VCaP (cell line): Measurements from ENCODE around the gene RARG.
A peak's percentile ranks its signal among the peaks of the same experiment; 100 is the strongest.

Experiments used
- H3K27ac ChIP-seq: fragments of 450-650 bp; 2 replicates; pipeline ENCODE4 v1.5.1; 2017
- TF ChIP-seq, protein P1 (sequence below): fragments of 450-650 bp; conservative IDR thresholded peaks from 2 replicates; pipeline ENCODE4 v1.5.1; 2017; ENCODE audit warnings: mild to moderate bottlenecking, moderate library complexity

The RARG gene

DNA sequence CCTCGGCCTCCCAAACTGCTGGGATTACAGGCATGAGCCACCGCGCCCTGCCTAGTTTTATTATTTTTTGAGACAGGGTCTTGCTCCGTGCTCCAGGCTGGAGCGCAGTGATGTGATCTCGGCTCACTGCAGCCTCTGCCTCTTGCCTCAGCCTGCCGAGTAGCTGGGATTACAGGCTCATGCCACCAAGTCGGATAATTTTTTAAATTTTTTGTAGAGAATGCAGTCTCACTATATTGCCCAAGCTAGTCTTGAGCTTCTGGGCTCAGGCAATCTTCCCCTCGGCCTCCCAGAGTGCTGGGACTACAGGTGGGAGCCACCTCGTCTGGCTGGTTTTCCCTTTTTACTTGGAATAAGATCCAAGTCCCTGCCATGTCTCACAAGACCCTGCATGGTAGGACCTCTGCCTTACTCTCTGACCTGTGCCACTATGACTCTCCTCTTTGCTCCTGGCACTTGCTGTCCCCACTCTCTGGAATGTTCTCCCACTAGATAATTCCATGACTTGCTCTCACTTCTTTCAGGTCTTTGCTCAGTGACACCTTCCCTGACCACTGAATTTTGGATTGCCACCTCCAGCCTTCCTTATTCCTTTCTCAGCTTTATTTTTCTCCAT, 7.7 kb upstream of the RARG start:
- H3K27ac ChIP-seq: no peak overlapping the region
- TF ChIP-seq, protein P1, sequence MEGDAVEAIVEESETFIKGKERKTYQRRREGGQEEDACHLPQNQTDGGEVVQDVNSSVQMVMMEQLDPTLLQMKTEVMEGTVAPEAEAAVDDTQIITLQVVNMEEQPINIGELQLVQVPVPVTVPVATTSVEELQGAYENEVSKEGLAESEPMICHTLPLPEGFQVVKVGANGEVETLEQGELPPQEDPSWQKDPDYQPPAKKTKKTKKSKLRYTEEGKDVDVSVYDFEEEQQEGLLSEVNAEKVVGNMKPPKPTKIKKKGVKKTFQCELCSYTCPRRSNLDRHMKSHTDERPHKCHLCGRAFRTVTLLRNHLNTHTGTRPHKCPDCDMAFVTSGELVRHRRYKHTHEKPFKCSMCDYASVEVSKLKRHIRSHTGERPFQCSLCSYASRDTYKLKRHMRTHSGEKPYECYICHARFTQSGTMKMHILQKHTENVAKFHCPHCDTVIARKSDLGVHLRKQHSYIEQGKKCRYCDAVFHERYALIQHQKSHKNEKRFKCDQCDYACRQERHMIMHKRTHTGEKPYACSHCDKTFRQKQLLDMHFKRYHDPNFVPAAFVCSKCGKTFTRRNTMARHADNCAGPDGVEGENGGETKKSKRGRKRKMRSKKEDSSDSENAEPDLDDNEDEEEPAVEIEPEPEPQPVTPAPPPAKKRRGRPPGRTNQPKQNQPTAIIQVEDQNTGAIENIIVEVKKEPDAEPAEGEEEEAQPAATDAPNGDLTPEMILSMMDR: no peak

DNA sequence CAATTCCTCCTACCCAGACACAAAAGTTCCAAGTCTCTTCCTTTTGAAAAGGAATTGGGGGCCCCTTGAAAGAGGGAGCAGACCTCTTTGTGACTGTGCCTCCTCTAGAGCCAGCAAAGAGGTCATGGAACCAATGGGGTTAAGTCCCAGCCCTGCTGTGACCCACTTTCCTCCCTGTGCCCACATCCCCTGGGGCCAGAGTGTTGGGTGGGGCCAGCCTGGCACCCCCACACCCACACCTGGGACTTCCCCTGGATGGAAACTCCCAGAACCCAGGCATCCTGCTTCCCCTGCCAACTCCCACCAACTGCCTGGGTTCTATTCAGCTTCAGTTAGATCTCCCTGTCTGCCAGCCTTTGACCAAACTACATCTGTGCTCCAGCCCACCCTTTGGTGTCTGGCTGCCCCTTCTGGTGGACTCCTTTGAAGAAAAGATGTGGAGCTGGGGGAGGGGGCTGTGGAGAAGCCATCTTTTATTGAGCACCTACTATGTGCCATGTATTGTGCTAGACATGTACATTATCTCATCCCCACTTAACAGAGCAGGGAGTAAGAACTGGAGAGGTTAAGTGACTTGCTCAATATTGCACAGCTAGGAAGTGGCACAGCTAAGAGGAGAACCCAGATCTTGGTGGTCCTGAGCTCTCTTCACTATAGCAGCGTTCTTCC, 4.6 kb upstream of the RARG start:
- no peak overlapping the region for H3K27ac ChIP-seq
- TF ChIP-seq, protein P1: no peak

DNA sequence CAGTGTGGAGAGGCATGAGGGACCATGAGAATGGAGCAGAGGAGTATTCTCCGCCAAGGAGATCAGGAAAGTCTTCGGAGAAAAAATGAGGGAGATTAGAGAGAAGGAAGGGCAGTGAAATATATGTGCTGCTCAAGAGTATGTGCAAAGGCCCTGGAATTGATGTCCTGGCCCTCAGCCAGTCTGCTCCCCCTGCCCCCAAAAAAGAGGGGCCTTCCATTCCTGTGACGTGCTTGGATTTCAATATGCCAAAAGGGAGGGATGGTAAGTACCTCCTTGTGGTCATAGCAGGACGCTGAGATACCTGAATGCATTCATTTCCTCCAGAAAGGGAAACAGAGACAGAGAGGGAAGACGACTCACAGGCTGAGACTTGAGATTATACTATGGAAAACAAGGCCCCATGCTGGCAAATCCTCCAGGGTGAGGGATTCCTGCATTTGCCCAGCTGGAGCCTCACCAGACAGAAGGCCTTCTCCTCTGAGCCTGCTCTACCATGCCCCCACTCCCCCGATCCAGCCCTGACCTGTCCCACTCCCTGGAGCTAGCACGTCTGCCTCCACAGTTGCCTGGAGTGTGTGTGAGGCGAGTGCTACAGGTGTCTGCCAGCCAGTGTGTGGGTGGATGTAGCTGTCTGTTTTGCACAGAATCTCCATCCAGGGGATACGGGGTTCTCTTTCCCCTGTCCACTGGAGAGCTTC, 3.9 kb upstream of the RARG start:
- no peak overlapping the region for H3K27ac ChIP-seq
- TF ChIP-seq, protein P1: no peak

DNA sequence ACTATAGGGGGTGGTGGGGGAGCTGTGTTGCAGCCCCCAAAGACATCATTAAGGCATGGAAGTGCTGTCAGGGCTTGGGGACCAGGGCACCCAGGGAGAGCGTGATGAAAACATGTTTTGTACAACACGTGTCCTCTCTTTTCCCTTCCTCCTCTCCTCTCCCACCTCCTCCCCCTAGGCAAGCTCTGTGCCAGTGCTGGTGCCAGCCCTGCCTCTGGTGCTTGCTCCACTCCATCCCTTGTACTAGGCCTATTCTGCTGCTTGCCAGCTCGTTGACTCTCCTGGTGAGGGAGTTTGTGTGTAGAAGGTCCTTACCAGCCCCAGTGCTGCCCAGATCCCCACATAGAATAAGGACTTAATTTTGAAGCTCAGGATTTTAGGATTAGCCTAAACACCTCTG, 3.2 kb upstream of the RARG start:
- H3K27ac ChIP-seq: no peak overlapping the region

DNA sequence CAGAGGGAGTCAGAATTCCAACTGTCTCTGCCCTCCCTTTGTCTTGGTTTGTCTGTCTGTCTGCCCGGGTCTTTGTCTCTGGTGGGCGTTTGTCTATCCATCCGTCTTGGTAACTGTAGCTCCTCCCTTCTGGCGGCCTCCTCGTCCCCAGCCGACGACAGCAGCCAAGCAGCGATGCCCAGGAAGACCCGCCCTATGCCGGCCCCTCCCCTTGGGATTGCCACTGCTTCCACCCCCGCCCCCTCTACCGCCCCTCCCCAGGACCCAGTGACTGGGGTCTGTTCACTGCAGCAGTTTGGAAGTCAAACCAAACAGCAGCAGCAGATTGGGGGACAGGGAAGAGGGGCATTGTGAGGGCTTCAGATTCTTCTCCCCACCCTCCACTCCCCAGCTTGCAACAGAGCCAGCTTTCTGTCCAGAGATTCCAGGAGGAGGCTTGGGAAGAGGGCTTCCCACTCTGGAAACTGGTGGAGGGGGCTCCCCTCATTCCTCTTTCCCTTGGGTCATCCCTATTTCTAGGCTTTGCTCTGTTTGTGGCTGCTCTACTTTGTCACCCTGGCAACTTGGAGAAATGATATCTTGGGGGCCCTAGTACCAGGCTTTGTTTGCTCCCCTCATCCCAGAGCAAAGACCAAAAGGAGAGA, 2.4 kb upstream of the RARG start:
- TF ChIP-seq, protein P1: no peak
- no peak overlapping the region for H3K27ac ChIP-seq

More for the DNA sequence above, 3.2 kb upstream of the RARG start:
- TF ChIP-seq, protein P1: no peak

DNA sequence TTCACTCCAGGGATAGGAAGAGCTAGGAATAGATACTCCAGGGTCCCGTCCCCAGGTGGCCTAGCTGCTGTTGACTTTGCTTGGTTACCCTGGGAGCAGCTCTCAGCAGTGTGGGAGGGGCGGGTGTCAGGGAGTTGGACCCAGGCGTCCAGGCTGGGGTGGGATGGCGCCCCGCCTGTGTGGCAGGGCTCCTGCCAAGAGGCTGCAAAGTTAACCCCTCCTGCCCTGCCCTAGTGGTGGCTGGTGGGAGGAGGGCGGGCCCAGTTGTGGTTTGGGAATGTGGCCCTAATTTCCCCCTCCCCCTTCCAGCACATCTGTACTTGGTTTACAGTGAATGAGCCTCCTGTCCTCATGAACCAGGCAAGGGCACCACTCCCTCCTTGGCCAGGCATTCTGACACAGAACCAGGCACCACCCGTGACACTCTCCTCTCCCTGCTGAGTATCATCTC, 1.7 kb upstream of the RARG start:
- peak overlapping the region; percentile 73; the same call in 1 of the 2 replicates for H3K27ac ChIP-seq
- TF ChIP-seq, protein P1: no peak
